Hepatocyte (in vitro differentiated cells): ENCODE data around the gene JUNB. TPM values are rescaled to one million over a fixed set of nuclear protein-coding genes. Genes with fewer than 3 reads are reported as not detected.
"Not testable (repeated sequence)": the region's sequence is repeated elsewhere in the genome, so short reads cannot be mapped to it uniquely, and the experiment has no call there.

ENCODE experiments used
- DNase-seq: peaks from one replicate; pipeline ENCODE4 v3.0.0-alpha.2; 2016; ENCODE audit warnings: low spot score
- H2AFZ ChIP-seq: fragments of 200-600 bp; sonication (generic); 2 replicates; pipeline ENCODE4 v1.6.0; 2016; ENCODE audit warnings: antibody characterized with exemption, mild to moderate bottlenecking
- H3K27ac ChIP-seq: fragments of 200-600 bp; sonication (generic); 2 replicates; pipeline ENCODE4 v1.5.1; 2016; ENCODE audit warnings: mild to moderate bottlenecking
- H3K27me3 ChIP-seq: fragments of 200-600 bp; sonication (generic); 2 replicates; pipeline ENCODE4 v1.6.1; 2016
- H3K36me3 ChIP-seq: fragments of 200-600 bp; sonication (generic); replicated peaks from 2 replicates; pipeline ENCODE4 v1.5.1; 2016; ENCODE audit warnings: low read depth; ENCODE audit not compliant: insufficient read depth
- H3K4me1 ChIP-seq: fragments of 200-600 bp; sonication (generic); 2 replicates; pipeline ENCODE4 v1.5.1; 2016; ENCODE audit warnings: mild to moderate bottlenecking, moderate library complexity; ENCODE audit not compliant: insufficient read depth
- H3K4me2 ChIP-seq: fragments of 200-600 bp; sonication (generic); 2 replicates; pipeline ENCODE4 v1.6.0; 2016
- H3K4me3 ChIP-seq: fragments of 200-600 bp; sonication (generic); 2 replicates; pipeline ENCODE4 v1.5.1; 2016; ENCODE audit warnings: mild to moderate bottlenecking
- H3K79me2 ChIP-seq: fragments of 200-600 bp; sonication (generic); 2 replicates; pipeline ENCODE4 v1.6.0; 2017; ENCODE audit warnings: mild to moderate bottlenecking
- H3K9me2 ChIP-seq: fragments of 200-600 bp; sonication (generic); replicated peaks from 2 replicates; pipeline ENCODE4 v1.6.0; 2017; ENCODE audit warnings: mild to moderate bottlenecking; ENCODE audit not compliant: insufficient read depth
- H3K9me3 ChIP-seq: fragments of 200-600 bp; sonication (generic); 2 replicates; pipeline ENCODE4 v1.5.1; 2016; ENCODE audit warnings: low read depth, mild to moderate bottlenecking
- H4K20me1 ChIP-seq: fragments of 200-600 bp; sonication (generic); 2 replicates; pipeline ENCODE4 v1.6.0; 2016; ENCODE audit warnings: mild to moderate bottlenecking; ENCODE audit not compliant: insufficient read depth, poor library complexity, severe bottlenecking
- CTCF ChIP-seq: fragments of 200-600 bp; sonication (generic); IDR thresholded peaks from 2 replicates; pipeline ENCODE4 v1.5.1; 2016; ENCODE audit warnings: antibody characterized with exemption, mild to moderate bottlenecking; ENCODE audit not compliant: poor library complexity
- EZH2 ChIP-seq: fragments of 200-600 bp; sonication (generic); IDR thresholded peaks from 2 replicates; pipeline ENCODE4 v1.6.1; 2016; ENCODE audit warnings: antibody characterized with exemption, mild to moderate bottlenecking, borderline replicate concordance
- EZH2phosphoT487 ChIP-seq: fragments of 200-600 bp; sonication (generic); IDR thresholded peaks from one replicate; pipeline ENCODE4 v1.6.1; 2018; ENCODE audit warnings: antibody characterized with exemption, mild to moderate bottlenecking, low read depth, moderate library complexity; ENCODE audit not compliant: unreplicated experiment, severe bottlenecking
- WGBS: methylation state at CpG from one replicate; pipeline ENCODE4 v1.1.6; 2016; ENCODE audit warnings: low lambda C conversion rate; ENCODE audit errors: missing lambda C conversion rate; 5-methylcytosine and 5-hydroxymethylcytosine counted together
- polyA plus RNA-seq: library from polyadenylated mRNA; unstranded; fragments of >200 nt; fragmentation: Nextera tagmentation; extraction: Ambion mirVana; gene quantifications from 2 replicates; pipeline ENCODE4 v1.2.1, GENCODE V29; 2016
- total RNA-seq: library from RNA; depleted of rRNA; stranded (reverse); fragments of >200 nt; gene quantifications from 2 replicates; pipeline ENCODE4 v1.2.3, GENCODE V29; 2014

The JUNB gene
- total and polyA plus RNA-seq, 2 experiments from 2014 or later: 399 to 539 TPM

GRCh38 chr19:12804051-12804450 lies 12.8 kb downstream of the JUNB start:
- TF ChIP-seq CTCF (no peak), EZH2 (no peak), EZH2phosphoT487 (no peak)
- Histone ChIP-seq H3K9me3 (no peaks in the 10 kb centered on the region), H3K4me2 (no peak overlapping the region), H2AFZ (no peak overlapping the region), H4K20me1 (peaks cover 6% of the 10 kb centered on the region), H3K4me1 (peaks cover 14% of the 10 kb centered on the region), H3K79me2 (peaks cover 24% of the 10 kb centered on the region), H3K27ac (no peak overlapping the region), H3K27me3 (no peaks in the 10 kb centered on the region), H3K9me2 (no peaks in the 10 kb centered on the region), H3K4me3 (no peak overlapping the region), H3K36me3 (no peaks in the 10 kb centered on the region)
- 97% methylated on average over 19 of the region's 26 CpGs for WGBS
- no peak for DNase-seq

- H3K4me3 ChIP-seq: peak within 1 kb of the TSS; percentile 50
- WGBS: 5% methylated on average over 62 of the region's 66 CpGs
- peak within 1 kb of the TSS; percentile 23 for H3K27ac ChIP-seq
Measured at GRCh38 chr19:12806242-12807081, 15.2 kb downstream of the JUNB start, which contains the start of gene RNASEH2A. RNASEH2A (plus strand) TSS chr19:12806584; CDS start chr19:12806674, 90 bp downstream.

GRCh38 chr19:12815088-12815487 lies 23.8 kb downstream of the JUNB start:
- H3K4me1 ChIP-seq: no peaks in the 10 kb centered on the region
- H3K27ac ChIP-seq: no peak overlapping the region
- H4K20me1 ChIP-seq: no peaks in the 10 kb centered on the region
- H3K4me2 ChIP-seq: no peak overlapping the region
- no peak for DNase-seq
- no peaks in the 10 kb centered on the region for H3K9me2 ChIP-seq
- H2AFZ ChIP-seq: no peak overlapping the region
- WGBS: 99% methylated on average over 7 of the region's 7 CpGs
- H3K9me3 ChIP-seq: no peaks in the 10 kb centered on the region
- no peak for TF ChIP-seq EZH2phosphoT487
- no peak overlapping the region for H3K4me3 ChIP-seq
- H3K36me3 ChIP-seq: no peaks in the 10 kb centered on the region
- no peaks in the 10 kb centered on the region for H3K79me2 ChIP-seq
- H3K27me3 ChIP-seq: no peaks in the 10 kb centered on the region

More at GRCh38 chr19:12806242-12807081, 15.2 kb downstream of the JUNB start, which contains the start of gene RNASEH2A:
- peak; percentile 95 for DNase-seq
- TF ChIP-seq CTCF: no peak
- TF ChIP-seq EZH2phosphoT487: no peak
- peak within 1 kb of the TSS; percentile 91 for H3K4me2 ChIP-seq
- H3K79me2 ChIP-seq: peaks cover 1% of the 10 kb centered on the region
- H3K36me3 ChIP-seq: no peaks in the 10 kb centered on the region
- H4K20me1 ChIP-seq: no peaks in the 10 kb centered on the region
- no peaks in the 10 kb centered on the region for H3K27me3 ChIP-seq
- peak within 1 kb of the TSS; percentile 96 for H2AFZ ChIP-seq
- H3K9me2 ChIP-seq: no peaks in the 10 kb centered on the region
- no peaks in the 10 kb centered on the region for H3K9me3 ChIP-seq
- H3K4me1 ChIP-seq: peaks cover 4% of the 10 kb centered on the region

- H3K4me3 ChIP-seq, H3K27me3 ChIP-seq, H3K36me3 ChIP-seq, H4K20me1 ChIP-seq, H3K9me2 ChIP-seq, H3K9me3 ChIP-seq, DNase-seq, H3K4me2 ChIP-seq, H3K27ac ChIP-seq, H3K79me2 ChIP-seq, H3K4me1 ChIP-seq, H2AFZ ChIP-seq: not testable (repeated sequence)
- WGBS: 94% methylated on average over 6 of the region's 6 CpGs
Measured at GRCh38 chr19:12817188-12817587, 25.9 kb downstream of the JUNB start.

- not testable (repeated sequence) for H2AFZ ChIP-seq, H3K9me3 ChIP-seq
- 96% methylated on average over 11 of the region's 11 CpGs for WGBS
Measured at GRCh38 chr19:12817810-12818209, 26.5 kb downstream of the JUNB start.

More at GRCh38 chr19:12817810-12818209, 26.5 kb downstream of the JUNB start:
- H3K4me3 ChIP-seq, H3K9me2 ChIP-seq, H3K36me3 ChIP-seq, H3K4me2 ChIP-seq, H4K20me1 ChIP-seq, H3K27ac ChIP-seq, H3K79me2 ChIP-seq, DNase-seq, H3K27me3 ChIP-seq, H3K4me1 ChIP-seq: not testable (repeated sequence)
